ENCODE data around the gene SOX5.

SOX5 gene

DNA sequence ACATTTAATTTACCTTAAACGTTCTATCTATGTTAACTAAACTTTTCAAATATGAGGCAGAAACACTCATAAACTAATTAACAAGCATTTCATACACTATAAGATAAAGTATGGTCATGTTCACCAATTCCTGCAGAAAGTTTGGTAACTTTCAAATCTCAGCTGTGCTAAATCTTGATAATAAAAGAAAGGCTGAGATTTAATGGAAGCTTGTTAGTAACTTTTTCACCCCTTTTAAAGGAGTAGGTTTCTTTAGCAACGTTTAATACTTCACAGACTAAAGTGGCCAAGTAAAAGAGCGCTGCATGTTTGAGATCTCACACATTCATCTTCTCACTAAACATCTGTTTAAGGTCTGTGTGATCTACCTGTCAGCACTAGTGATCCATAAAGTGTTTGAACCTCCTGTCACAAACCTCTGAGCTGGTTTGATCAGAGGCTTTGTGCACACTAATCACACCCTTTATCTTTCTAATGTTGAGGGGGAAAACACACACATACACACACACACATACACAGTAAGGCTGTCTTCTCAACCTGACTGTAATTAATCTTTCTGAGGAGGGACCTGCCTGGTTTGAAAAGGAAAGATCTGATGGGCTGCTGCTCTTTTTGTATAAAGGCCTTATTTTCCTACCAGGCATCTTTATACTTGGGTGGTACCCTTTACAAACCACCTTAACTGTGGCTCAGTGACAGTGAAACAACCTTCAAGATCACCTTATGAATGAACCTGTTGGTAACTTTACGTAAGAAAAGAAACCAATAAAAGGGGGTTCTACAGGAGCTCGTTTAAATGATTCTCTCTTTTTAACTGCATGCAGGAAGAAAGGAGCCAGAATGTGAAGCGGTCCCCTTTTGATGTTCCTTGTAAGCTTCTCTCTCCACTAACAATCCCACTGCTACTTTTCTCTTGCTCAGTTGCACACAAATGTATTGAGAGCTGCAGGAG, 244.2 kb downstream of the SOX5 start:
- Histone ChIP-seq H3K4me2 (ENCODE audit: low read depth, low read length, poor library complexity, severe bottlenecking) (no peak overlapping the region), H3K79me2 (ENCODE audit: insufficient read depth, low read length) (no peaks in the 10 kb centered on the region), H3K9me3 (ENCODE audit: insufficient read depth, low read depth, low read length) (no peaks in the 10 kb centered on the region), H3K4me1 (ENCODE audit: insufficient read depth, low read length, poor library complexity, severe bottlenecking) (no peaks in the 10 kb centered on the region), H3K36me3 (ENCODE audit: insufficient read depth, low read length) (no peaks in the 10 kb centered on the region), H3K4me3 (ENCODE audit: low read length, poor library complexity, severe bottlenecking) (no peak overlapping the region), H3F3A (ENCODE audit: low read depth) (no peaks in the 10 kb centered on the region), H3K27me3 (ENCODE audit: insufficient read depth, low read length, poor library complexity, severe bottlenecking) (no peaks in the 10 kb centered on the region), H4K20me1 (ENCODE audit: insufficient read depth, low read length, poor library complexity, severe bottlenecking) (no peaks in the 10 kb centered on the region), H3K9ac (ENCODE audit: low read depth, low read length, poor library complexity, severe bottlenecking) (no peak overlapping the region), H3K9me2 (replicated peaks; ENCODE audit: low read depth, low read length) (no peaks in the 10 kb centered on the region), H2AFZ (ENCODE audit: low read length) (no peak overlapping the region)
- TF ChIP-seq, protein P1, sequence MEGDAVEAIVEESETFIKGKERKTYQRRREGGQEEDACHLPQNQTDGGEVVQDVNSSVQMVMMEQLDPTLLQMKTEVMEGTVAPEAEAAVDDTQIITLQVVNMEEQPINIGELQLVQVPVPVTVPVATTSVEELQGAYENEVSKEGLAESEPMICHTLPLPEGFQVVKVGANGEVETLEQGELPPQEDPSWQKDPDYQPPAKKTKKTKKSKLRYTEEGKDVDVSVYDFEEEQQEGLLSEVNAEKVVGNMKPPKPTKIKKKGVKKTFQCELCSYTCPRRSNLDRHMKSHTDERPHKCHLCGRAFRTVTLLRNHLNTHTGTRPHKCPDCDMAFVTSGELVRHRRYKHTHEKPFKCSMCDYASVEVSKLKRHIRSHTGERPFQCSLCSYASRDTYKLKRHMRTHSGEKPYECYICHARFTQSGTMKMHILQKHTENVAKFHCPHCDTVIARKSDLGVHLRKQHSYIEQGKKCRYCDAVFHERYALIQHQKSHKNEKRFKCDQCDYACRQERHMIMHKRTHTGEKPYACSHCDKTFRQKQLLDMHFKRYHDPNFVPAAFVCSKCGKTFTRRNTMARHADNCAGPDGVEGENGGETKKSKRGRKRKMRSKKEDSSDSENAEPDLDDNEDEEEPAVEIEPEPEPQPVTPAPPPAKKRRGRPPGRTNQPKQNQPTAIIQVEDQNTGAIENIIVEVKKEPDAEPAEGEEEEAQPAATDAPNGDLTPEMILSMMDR (conservative IDR thresholded peaks at IDR 0.05; ENCODE audit: low read length) = no peak
- no peak for TF ChIP-seq EZH2phosphoT487 (IDR thresholded peaks at IDR 0.05; ENCODE audit: borderline replicate concordance)

- Histone ChIP-seq H3K4me3 (ENCODE audit: low read length, poor library complexity, severe bottlenecking) (no peak overlapping the region), H3K36me3 (ENCODE audit: insufficient read depth, low read length) (no peaks in the 10 kb centered on the region), H4K20me1 (ENCODE audit: insufficient read depth, low read length, poor library complexity, severe bottlenecking) (no peaks in the 10 kb centered on the region), H3K9ac (ENCODE audit: low read depth, low read length, poor library complexity, severe bottlenecking) (no peak overlapping the region), H3K79me2 (ENCODE audit: insufficient read depth, low read length) (no peaks in the 10 kb centered on the region), H3F3A (ENCODE audit: low read depth) (no peaks in the 10 kb centered on the region), H3K9me2 (replicated peaks; ENCODE audit: low read depth, low read length) (no peaks in the 10 kb centered on the region), H3K27me3 (ENCODE audit: insufficient read depth, low read length, poor library complexity, severe bottlenecking) (no peaks in the 10 kb centered on the region), H2AFZ (ENCODE audit: low read length) (no peak overlapping the region), H3K4me2 (ENCODE audit: low read depth, low read length, poor library complexity, severe bottlenecking) (no peak overlapping the region), H3K4me1 (ENCODE audit: insufficient read depth, low read length, poor library complexity, severe bottlenecking) (no peaks in the 10 kb centered on the region), H3K9me3 (ENCODE audit: insufficient read depth, low read depth, low read length) (no peaks in the 10 kb centered on the region)
- TF ChIP-seq EZH2phosphoT487 (IDR thresholded peaks at IDR 0.05; ENCODE audit: borderline replicate concordance) = no peak
- TF ChIP-seq, protein P1 (conservative IDR thresholded peaks at IDR 0.05; ENCODE audit: low read length) = no peak
Observed at GRCh38 chr12:23703051-23703450, 246.4 kb downstream of the SOX5 start.

DNA sequence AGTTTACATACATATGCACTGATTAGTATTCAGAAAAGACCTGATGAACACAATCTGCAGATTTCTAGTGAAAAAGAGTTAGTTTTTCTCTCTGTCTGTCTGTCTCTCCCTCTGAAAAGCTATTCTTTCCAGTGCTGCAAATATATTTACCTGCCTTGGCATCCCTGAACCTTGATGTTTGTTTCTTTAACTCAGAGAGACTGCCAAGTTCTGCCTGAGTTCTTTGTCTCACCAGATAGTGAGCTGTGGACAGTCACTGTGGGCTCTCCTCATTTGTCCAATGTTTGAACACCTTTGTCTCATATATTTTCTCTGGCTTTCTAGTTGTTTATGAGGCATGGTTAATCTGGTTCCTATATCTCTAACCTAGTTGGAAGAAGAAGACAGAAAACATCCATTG, 250.4 kb downstream of the SOX5 start:
- Histone ChIP-seq H3K27me3 (ENCODE audit: insufficient read depth, low read length, poor library complexity, severe bottlenecking) (no peaks in the 10 kb centered on the region), H3K4me2 (ENCODE audit: low read depth, low read length, poor library complexity, severe bottlenecking) (no peak overlapping the region), H4K20me1 (ENCODE audit: insufficient read depth, low read length, poor library complexity, severe bottlenecking) (no peaks in the 10 kb centered on the region), H3K4me1 (ENCODE audit: insufficient read depth, low read length, poor library complexity, severe bottlenecking) (no peaks in the 10 kb centered on the region), H3F3A (ENCODE audit: low read depth) (no peaks in the 10 kb centered on the region), H3K9me3 (ENCODE audit: insufficient read depth, low read depth, low read length) (no peaks in the 10 kb centered on the region), H3K9me2 (replicated peaks; ENCODE audit: low read depth, low read length) (no peaks in the 10 kb centered on the region), H2AFZ (ENCODE audit: low read length) (no peak overlapping the region), H3K36me3 (ENCODE audit: insufficient read depth, low read length) (no peaks in the 10 kb centered on the region), H3K4me3 (ENCODE audit: low read length, poor library complexity, severe bottlenecking) (no peak overlapping the region), H3K79me2 (ENCODE audit: insufficient read depth, low read length) (no peaks in the 10 kb centered on the region), H3K9ac (ENCODE audit: low read depth, low read length, poor library complexity, severe bottlenecking) (no peak overlapping the region)
- TF ChIP-seq EZH2phosphoT487 (IDR thresholded peaks at IDR 0.05; ENCODE audit: borderline replicate concordance) = no peak
- TF ChIP-seq, protein P1 (conservative IDR thresholded peaks at IDR 0.05; ENCODE audit: low read length) = no peak
